ENCODE results near the gene BMPR2. TPM values are rescaled to one million over a fixed set of nuclear protein-coding genes. Genes with fewer than 3 reads are reported as not detected.

The BMPR2 gene
- total and polyA plus RNA-seq, 2 donors (not counting 1 experiment from before 2014, with no cell fraction given), result 21.6 to 65.8 TPM

- H2AFZ ChIP-seq (ENCODE audit: low read length), result no peak overlapping the region
These were observed 41.9 kb downstream of the BMPR2 start for GRCh38 chr2:202418027-202418426.

GRCh38 chr2:202418511-202418910, 42.4 kb downstream of the BMPR2 start:
- Histone ChIP-seq H3K27ac (ENCODE audit: insufficient read depth, low read length) (no peak overlapping the region), H3K4me1 (ENCODE audit: control insufficient read depth, extremely low read depth, insufficient read depth, low read length) (no peaks in the 10 kb centered on the region), H4K20me1 (ENCODE audit: control insufficient read depth, extremely low read depth, insufficient read depth, low read length) (no peaks in the 10 kb centered on the region)

More at GRCh38 chr2:202418027-202418426, 41.9 kb downstream of the BMPR2 start:
- Histone ChIP-seq H3K4me2 (ENCODE audit: extremely low read depth, insufficient read depth, low read length) (no peak overlapping the region), H3K79me2 (ENCODE audit: control insufficient read depth, insufficient read depth, low read length) (peaks cover 1% of the 10 kb centered on the region), H3K9ac (ENCODE audit: insufficient read depth, low read length) (no peak overlapping the region), H3K4me1 (ENCODE audit: control insufficient read depth, extremely low read depth, insufficient read depth, low read length) (no peaks in the 10 kb centered on the region), H3K9me3 (ENCODE audit: control insufficient read depth, insufficient read depth, low read depth, low read length) (no peaks in the 10 kb centered on the region), H3K36me3 (ENCODE audit: control insufficient read depth, insufficient read depth, low read length) (no peaks in the 10 kb centered on the region), H4K20me1 (ENCODE audit: control insufficient read depth, extremely low read depth, insufficient read depth, low read length) (no peaks in the 10 kb centered on the region), H3K4me3 (replicated peaks in 1 of 4; ENCODE audit: control extremely low read depth in 1 of 4, insufficient read depth in 1 of 4, low read depth in 3 of 4, low read length in 4 of 4) (no peak overlapping the region), H3K27me3 (ENCODE audit: control insufficient read depth, insufficient read depth, low read length) (no peaks in the 10 kb centered on the region), H3K27ac (ENCODE audit: insufficient read depth, low read length) (no peak overlapping the region)
- TF ChIP-seq CTCF (conservative IDR thresholded peaks at IDR 0.05 in 1 of 2, IDR thresholded peaks at IDR 0.05 in 1 of 2; ENCODE audit: low read depth in 1 of 2, low read length in 2 of 2) (no peak), EZH2 (IDR thresholded peaks at IDR 0.05; ENCODE audit: low read length, missing control alignments) (no peak)
- no peak for DNase-seq (ENCODE audit: low read depth in 2 of 2)

GRCh38 chr2:202423139-202423538, 47.0 kb downstream of the BMPR2 start:
- Histone ChIP-seq H3K4me3 (replicated peaks in 1 of 4; ENCODE audit: control extremely low read depth in 1 of 4, insufficient read depth in 1 of 4, low read depth in 3 of 4, low read length in 4 of 4) (no peak overlapping the region), H3K27me3 (ENCODE audit: control insufficient read depth, insufficient read depth, low read length) (no peaks in the 10 kb centered on the region), H3K79me2 (ENCODE audit: control insufficient read depth, insufficient read depth, low read length) (peaks cover 9% of the 10 kb centered on the region), H3K9me3 (ENCODE audit: control insufficient read depth, insufficient read depth, low read depth, low read length) (no peaks in the 10 kb centered on the region), H3K36me3 (ENCODE audit: control insufficient read depth, insufficient read depth, low read length) (no peaks in the 10 kb centered on the region), H3K4me2 (ENCODE audit: extremely low read depth, insufficient read depth, low read length) (no peak overlapping the region), H2AFZ (ENCODE audit: low read length) (no peak overlapping the region), H3K4me1 (ENCODE audit: control insufficient read depth, extremely low read depth, insufficient read depth, low read length) (no peaks in the 10 kb centered on the region), H4K20me1 (ENCODE audit: control insufficient read depth, extremely low read depth, insufficient read depth, low read length) (no peaks in the 10 kb centered on the region), H3K27ac (ENCODE audit: insufficient read depth, low read length) (no peak overlapping the region), H3K9ac (ENCODE audit: insufficient read depth, low read length) (no peak overlapping the region)
- no peak for TF ChIP-seq CTCF (conservative IDR thresholded peaks at IDR 0.05 in 1 of 2, IDR thresholded peaks at IDR 0.05 in 1 of 2; ENCODE audit: low read depth in 1 of 2, low read length in 2 of 2)
- no peak for TF ChIP-seq EZH2 (IDR thresholded peaks at IDR 0.05; ENCODE audit: low read length, missing control alignments)
- DNase-seq (ENCODE audit: low read depth in 2 of 2), result no peak

More at GRCh38 chr2:202418511-202418910, 42.4 kb downstream of the BMPR2 start:
- no peak overlapping the region for H3K4me3 ChIP-seq (replicated peaks in 1 of 4; ENCODE audit: control extremely low read depth in 1 of 4, insufficient read depth in 1 of 4, low read depth in 3 of 4, low read length in 4 of 4)
- DNase-seq (ENCODE audit: low read depth in 2 of 2), result no peak
- no peak overlapping the region for H3K4me2 ChIP-seq (ENCODE audit: extremely low read depth, insufficient read depth, low read length)
- peaks cover 2% of the 10 kb centered on the region for H3K79me2 ChIP-seq (ENCODE audit: control insufficient read depth, insufficient read depth, low read length)
- H3K9ac ChIP-seq (ENCODE audit: insufficient read depth, low read length), result no peak overlapping the region
- H3K27me3 ChIP-seq (ENCODE audit: control insufficient read depth, insufficient read depth, low read length), result no peaks in the 10 kb centered on the region
- no peaks in the 10 kb centered on the region for H3K36me3 ChIP-seq (ENCODE audit: control insufficient read depth, insufficient read depth, low read length)
- TF ChIP-seq EZH2 (IDR thresholded peaks at IDR 0.05; ENCODE audit: low read length, missing control alignments) (no peak), CTCF (conservative IDR thresholded peaks at IDR 0.05 in 1 of 2, IDR thresholded peaks at IDR 0.05 in 1 of 2; ENCODE audit: low read depth in 1 of 2, low read length in 2 of 2) (no peak)
- no peaks in the 10 kb centered on the region for H3K9me3 ChIP-seq (ENCODE audit: control insufficient read depth, insufficient read depth, low read depth, low read length)
- H2AFZ ChIP-seq (ENCODE audit: low read length), result no peak overlapping the region
